ENCODE data around the gene SLC9A8. TPM values are rescaled to one million over a fixed set of nuclear protein-coding genes. Genes with fewer than 3 reads are reported as not detected.
A peak's percentile ranks its signal among the peaks of the same experiment; 100 is the strongest.

SLC9A8 gene
- total RNA-seq, 1 donor from 2014 or later = 3.1 TPM

DNA sequence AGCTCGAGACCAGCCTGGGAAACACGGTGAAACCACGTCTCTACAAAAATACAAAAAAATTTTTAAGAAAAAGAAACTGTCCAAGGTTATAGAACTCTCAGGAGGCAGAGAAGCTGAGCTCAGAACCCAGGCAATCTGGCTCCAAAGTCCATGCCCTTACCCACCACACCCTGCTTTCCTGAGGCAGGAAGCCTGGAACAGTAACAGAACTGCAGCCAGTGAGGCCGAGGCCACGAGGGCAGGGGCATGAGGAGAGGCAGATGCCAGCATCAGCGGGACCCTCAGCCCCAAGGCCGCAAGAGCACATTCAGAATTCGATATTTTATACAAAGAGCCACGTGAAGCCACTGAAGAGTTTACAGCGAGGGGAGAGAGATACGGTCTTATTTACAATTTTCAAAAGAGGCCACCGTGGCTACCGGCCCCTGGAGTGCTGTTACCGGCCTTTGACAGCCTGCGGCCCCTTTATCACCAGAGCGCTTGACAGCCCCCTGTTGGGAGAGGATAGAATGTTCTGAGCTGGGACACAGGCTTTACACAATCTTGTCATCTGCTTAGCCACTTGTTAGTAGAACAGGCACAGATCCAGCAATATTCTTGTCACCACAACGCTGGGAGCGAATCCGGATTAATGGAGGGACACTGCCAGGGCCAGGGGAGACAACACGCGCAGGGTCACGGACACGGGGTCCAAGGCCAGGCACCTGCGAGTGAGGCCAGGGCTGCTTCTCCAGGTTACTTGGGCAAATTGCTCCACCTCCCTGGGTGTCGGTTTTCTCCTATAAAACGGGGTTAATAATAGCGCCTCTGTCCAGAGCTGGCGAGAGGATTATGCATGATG, 97.1 kb downstream of the SLC9A8 start:
- Histone ChIP-seq H3K27ac (ENCODE audit: low read depth, low read length) (peak overlapping the region; percentile 86), H3K9me3 (ENCODE audit: control insufficient read depth in 3 of 3, low read length in 3 of 3) (no peaks in the 10 kb centered on the region), H3K9ac (ENCODE audit: low read depth in 1 of 3, low read length in 3 of 3) (peak overlapping the region; percentile 67 to 93 (median 89)), H3K36me3 (ENCODE audit: control insufficient read depth in 3 of 3, insufficient read depth in 3 of 3, low read length in 3 of 3) (peaks cover 26 to 33% (median 27%) of the 10 kb centered on the region in 3 donors), H3K4me3 (ENCODE audit: low read length in 3 of 3) (peak overlapping the region; percentile 67 to 84 (median 72)), H3K4me1 (ENCODE audit: control insufficient read depth in 3 of 3, insufficient read depth in 3 of 3, low read length in 3 of 3) (peaks cover 45 to 57% (median 52%) of the 10 kb centered on the region in 3 donors), H3K27me3 (ENCODE audit: control insufficient read depth in 3 of 3, insufficient read depth in 3 of 3, low read length in 3 of 3) (no peaks in the 10 kb centered on the region)

DNA sequence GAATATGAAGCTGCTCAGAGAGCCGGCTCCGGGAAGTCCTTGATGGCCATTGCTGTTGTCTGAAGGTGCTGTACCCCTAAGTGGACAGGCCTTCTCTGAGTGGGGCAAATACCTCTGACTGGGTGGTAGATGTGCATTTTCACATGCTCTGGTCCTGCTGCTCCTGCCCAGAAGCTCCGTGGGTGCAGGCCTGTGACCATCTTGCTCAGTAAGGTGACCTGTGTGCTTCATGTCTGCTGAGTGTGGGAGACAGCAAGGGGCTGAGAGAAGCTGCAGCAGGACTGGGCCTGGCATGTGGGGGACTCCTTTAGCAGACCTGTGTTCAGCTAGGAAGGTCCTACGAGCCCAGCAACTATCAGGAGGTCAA, 97.7 kb downstream of the SLC9A8 start:
- no peaks in the 10 kb centered on the region for H3K9me3 ChIP-seq (ENCODE audit: control insufficient read depth in 3 of 3, low read length in 3 of 3)
- H3K4me1 ChIP-seq (ENCODE audit: control insufficient read depth in 3 of 3, insufficient read depth in 3 of 3, low read length in 3 of 3) = peaks cover 48 to 60% (median 54%) of the 10 kb centered on the region in 3 donors
- no peaks in the 10 kb centered on the region for H3K27me3 ChIP-seq (ENCODE audit: control insufficient read depth in 3 of 3, insufficient read depth in 3 of 3, low read length in 3 of 3)
- peaks cover 22 to 28% (median 23%) of the 10 kb centered on the region in 3 donors for H3K36me3 ChIP-seq (ENCODE audit: control insufficient read depth in 3 of 3, insufficient read depth in 3 of 3, low read length in 3 of 3)
- peak overlapping the region; percentile 67 to 84 (median 72) for H3K4me3 ChIP-seq (ENCODE audit: low read length in 3 of 3)
- H3K27ac ChIP-seq (ENCODE audit: low read depth, low read length) = peak overlapping the region; percentile 86
- H3K9ac ChIP-seq (ENCODE audit: low read depth in 1 of 3, low read length in 3 of 3) = peak overlapping the region; percentile 67 to 93 (median 89)

DNA sequence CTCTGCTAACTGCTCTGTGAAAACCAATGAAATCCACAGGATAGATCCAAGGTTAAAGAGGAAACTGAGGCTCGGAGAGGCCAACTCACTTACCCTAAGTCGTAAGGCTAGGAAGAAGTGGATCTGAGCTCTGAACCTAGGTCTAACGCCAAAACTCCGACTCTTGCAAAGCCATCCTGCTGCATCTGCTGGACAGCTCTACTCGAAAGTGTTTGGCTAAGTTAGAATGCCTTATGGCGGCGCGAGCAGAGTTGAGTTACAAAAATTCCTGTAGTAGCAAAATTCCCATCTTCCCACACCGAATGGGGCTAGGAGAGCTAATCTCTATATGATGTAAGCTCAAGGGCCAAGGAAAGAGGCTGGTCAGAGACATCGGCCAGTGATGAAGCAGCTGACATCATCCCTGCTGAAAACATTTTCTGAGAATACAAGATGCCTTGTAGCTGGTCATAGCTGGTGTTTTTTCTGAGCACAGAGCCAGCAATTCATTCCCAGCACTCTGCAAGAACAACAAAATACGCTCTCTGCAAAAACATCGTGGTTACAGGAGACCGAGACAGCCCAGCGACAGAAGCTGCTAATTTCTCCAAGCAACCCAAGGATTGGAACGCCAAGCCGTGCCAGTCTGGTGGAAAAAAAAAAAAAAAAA, 100.9 kb downstream of the SLC9A8 start:
- H3K4me3 ChIP-seq (ENCODE audit: low read length in 3 of 3) = peak overlapping the region; percentile 99 to 100 (median 100)
- peaks cover 0 to 3% (median 2%) of the 10 kb centered on the region in 3 donors for H3K36me3 ChIP-seq (ENCODE audit: control insufficient read depth in 3 of 3, insufficient read depth in 3 of 3, low read length in 3 of 3)
- peaks cover 50 to 72% (median 61%) of the 10 kb centered on the region in 3 donors for H3K4me1 ChIP-seq (ENCODE audit: control insufficient read depth in 3 of 3, insufficient read depth in 3 of 3, low read length in 3 of 3)
- H3K27me3 ChIP-seq (ENCODE audit: control insufficient read depth in 3 of 3, insufficient read depth in 3 of 3, low read length in 3 of 3) = no peaks in the 10 kb centered on the region
- no peak overlapping the region for H3K27ac ChIP-seq (ENCODE audit: low read depth, low read length)
- H3K9ac ChIP-seq (ENCODE audit: low read depth in 1 of 3, low read length in 3 of 3) = peak overlapping the region in 2 of 3 donors; percentile 13 to 98
- H3K9me3 ChIP-seq (ENCODE audit: control insufficient read depth in 3 of 3, low read length in 3 of 3) = no peaks in the 10 kb centered on the region

DNA sequence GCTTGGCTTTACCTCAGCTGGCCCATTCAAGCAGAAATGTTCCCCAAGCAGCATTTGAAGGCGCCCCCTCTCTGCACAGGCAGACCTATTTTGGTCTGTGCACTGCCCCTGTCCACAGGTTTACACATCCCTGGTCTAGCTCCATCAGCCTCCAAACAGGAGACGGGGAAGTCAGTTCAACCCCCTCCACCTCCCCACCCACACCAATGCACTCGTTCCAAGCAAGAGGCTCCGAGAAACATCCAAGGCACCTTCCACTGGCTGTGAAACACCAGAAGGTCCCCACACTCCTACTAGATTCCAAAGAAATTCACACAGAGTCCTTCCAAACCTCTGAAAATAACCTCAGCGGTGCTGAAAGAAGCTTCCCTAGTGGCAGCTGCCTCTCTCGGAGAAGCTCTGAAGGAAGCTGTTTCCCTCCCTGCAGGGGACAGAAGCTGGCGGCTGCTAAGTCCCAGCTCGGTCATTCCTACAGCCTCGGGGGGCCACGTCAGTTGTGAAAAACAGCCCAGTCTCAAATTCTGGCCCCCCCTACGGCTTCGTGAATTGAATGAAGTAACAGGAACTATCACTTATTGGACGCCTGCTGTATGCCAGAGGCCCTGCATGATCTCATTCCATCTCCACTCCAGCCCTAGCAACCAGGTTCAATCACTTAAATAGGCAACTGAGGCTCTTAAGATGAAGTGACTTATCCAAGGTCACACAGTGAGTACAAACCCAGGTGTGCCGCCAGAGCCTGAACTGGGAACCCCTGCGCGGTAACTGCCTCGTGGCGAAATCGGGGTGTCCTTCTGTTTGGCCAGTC, 101.9 kb downstream of the SLC9A8 start:
- peak overlapping the region; percentile 100 for H3K27ac ChIP-seq (ENCODE audit: low read depth, low read length)
- H3K4me1 ChIP-seq (ENCODE audit: control insufficient read depth in 3 of 3, insufficient read depth in 3 of 3, low read length in 3 of 3) = peaks cover 45 to 62% (median 52%) of the 10 kb centered on the region in 3 donors
- H3K27me3 ChIP-seq (ENCODE audit: control insufficient read depth in 3 of 3, insufficient read depth in 3 of 3, low read length in 3 of 3) = no peaks in the 10 kb centered on the region

DNA sequence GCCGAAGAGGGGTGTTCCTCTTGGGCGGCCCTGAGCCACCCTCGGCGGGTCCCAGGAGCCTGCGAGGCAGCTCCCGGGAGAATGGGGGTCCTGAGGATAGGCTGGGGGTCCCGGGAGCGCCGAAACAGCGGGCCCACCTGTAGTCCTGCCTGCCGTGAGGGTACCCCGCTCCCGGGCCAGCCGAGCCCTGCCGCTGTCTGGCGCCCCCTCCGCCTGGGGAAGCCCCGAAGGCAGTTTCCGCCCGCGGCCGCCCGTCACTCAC, 102.4 kb downstream of the SLC9A8 start:
- Histone ChIP-seq H3K9ac (ENCODE audit: low read depth in 1 of 3, low read length in 3 of 3) (peak overlapping the region; percentile 85 to 98 (median 98)), H3K9me3 (ENCODE audit: control insufficient read depth in 3 of 3, low read length in 3 of 3) (no peaks in the 10 kb centered on the region), H3K27ac (ENCODE audit: low read depth, low read length) (peak overlapping the region; percentile 100), H3K27me3 (ENCODE audit: control insufficient read depth in 3 of 3, insufficient read depth in 3 of 3, low read length in 3 of 3) (no peaks in the 10 kb centered on the region), H3K4me3 (ENCODE audit: low read length in 3 of 3) (peak overlapping the region; percentile 99 to 100 (median 100)), H3K36me3 (ENCODE audit: control insufficient read depth in 3 of 3, insufficient read depth in 3 of 3, low read length in 3 of 3) (peaks cover 0 to 2% (median 0%) of the 10 kb centered on the region in 3 donors), H3K4me1 (ENCODE audit: control insufficient read depth in 3 of 3, insufficient read depth in 3 of 3, low read length in 3 of 3) (peaks cover 41 to 58% (median 47%) of the 10 kb centered on the region in 3 donors)

More for the DNA sequence above, 101.9 kb downstream of the SLC9A8 start:
- H3K9ac ChIP-seq (ENCODE audit: low read depth in 1 of 3, low read length in 3 of 3) = peak overlapping the region; percentile 85 to 98 (median 98)
- H3K36me3 ChIP-seq (ENCODE audit: control insufficient read depth in 3 of 3, insufficient read depth in 3 of 3, low read length in 3 of 3) = peaks cover 0 to 2% (median 0%) of the 10 kb centered on the region in 3 donors
- H3K4me3 ChIP-seq (ENCODE audit: low read length in 3 of 3) = peak overlapping the region; percentile 99 to 100 (median 100)
- no peaks in the 10 kb centered on the region for H3K9me3 ChIP-seq (ENCODE audit: control insufficient read depth in 3 of 3, low read length in 3 of 3)

DNA sequence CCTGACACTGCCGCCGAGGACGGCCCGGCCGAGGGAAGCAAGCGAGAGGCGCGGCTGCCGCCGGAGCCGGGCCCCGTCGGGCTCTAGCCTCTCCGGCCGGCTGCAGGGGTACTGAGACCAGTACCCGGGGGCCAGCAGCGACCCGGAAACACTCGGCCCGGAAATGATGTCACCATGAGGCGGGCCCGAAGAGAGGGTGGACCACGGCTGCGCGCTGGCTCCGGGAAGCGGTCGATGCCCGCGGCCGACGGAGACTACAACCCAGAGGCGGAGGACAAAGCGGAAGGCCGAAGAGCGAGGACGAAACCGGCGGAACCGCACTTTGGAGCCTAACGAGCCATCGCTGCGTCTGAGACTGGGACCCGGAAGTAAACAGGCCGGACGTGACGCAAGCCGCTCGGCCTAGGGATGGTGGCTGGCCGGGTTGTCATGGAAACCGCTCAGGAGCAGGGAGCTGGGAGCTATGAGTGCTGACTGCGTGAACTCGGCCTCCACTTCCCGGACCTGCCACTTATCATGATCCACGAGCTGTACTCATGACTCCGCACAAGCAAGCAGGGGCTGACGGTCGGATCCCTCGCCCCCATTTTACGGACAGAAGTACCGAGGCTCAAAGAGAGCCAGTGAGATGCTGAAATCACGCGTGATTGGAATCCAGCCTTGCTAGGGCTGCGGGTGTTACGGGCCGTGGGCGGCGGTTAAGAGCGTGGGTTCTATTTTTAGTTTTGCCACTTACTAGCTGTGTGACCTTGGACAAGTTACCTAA, 102.9 kb downstream of the SLC9A8 start, which contains the start of gene SPATA2:
Gene SPATA2 (minus strand): TSS at position 150 of the 766 bp plus-strand sequence. CDS start 7,039 bp downstream, outside the sequence.
- H3K4me3 ChIP-seq (ENCODE audit: low read length in 3 of 3) = peak within 1 kb of the TSS; percentile 99 to 100 (median 100)
- H3K4me1 ChIP-seq (ENCODE audit: control insufficient read depth in 3 of 3, insufficient read depth in 3 of 3, low read length in 3 of 3) = peaks cover 35 to 53% (median 42%) of the 10 kb centered on the region in 3 donors
- peak within 1 kb of the TSS; percentile 85 to 98 (median 98) for H3K9ac ChIP-seq (ENCODE audit: low read depth in 1 of 3, low read length in 3 of 3)
- H3K9me3 ChIP-seq (ENCODE audit: control insufficient read depth in 3 of 3, low read length in 3 of 3) = no peaks in the 10 kb centered on the region
- peak within 1 kb of the TSS; percentile 100 for H3K27ac ChIP-seq (ENCODE audit: low read depth, low read length)
- H3K27me3 ChIP-seq (ENCODE audit: control insufficient read depth in 3 of 3, insufficient read depth in 3 of 3, low read length in 3 of 3) = no peaks in the 10 kb centered on the region
- no peaks in the 10 kb centered on the region for H3K36me3 ChIP-seq (ENCODE audit: control insufficient read depth in 3 of 3, insufficient read depth in 3 of 3, low read length in 3 of 3)

DNA sequence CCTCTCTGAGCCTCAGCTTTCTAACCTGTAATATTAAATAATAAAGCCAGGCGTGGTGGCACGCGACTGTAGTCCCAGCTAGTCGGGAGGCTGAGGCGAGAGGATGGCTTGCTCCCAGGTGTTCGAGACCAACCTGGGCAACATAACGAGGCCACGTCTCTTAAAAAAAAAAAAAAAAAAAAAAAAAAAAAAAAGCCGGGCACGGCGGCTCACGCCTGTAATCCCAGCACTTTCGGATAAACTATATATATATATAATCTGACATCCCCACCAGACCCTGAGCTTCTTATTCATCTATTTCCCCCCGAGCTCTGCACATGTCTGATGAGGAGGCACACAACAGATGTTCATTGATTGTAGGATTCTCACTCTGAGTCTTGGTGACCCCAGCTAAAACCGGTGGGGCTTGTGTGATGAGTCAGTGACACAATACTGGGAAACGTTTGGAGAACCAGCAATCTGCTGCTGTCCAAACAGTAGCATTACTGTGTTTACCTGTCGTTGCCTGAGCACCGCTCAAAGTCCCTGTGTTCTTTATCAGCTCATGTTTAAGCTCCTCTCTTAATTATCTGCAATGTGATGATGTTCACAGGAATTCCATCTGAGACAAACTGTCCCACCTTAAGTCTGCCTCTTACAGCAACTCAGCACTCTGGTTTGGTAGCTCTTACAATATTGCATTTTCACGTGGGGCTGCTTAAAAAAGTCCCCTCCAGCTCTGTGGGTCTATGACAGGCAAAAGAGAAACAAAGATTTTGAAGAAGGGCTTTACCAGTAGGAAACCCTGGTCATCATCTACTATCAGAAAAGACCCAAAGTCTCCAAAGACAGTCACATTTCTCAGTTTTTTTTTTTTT, 103.7 kb downstream of the SLC9A8 start:
- Histone ChIP-seq H3K36me3 (ENCODE audit: control insufficient read depth in 3 of 3, insufficient read depth in 3 of 3, low read length in 3 of 3) (no peaks in the 10 kb centered on the region), H3K27ac (ENCODE audit: low read depth, low read length) (peak overlapping the region; percentile 100), H3K9ac (ENCODE audit: low read depth in 1 of 3, low read length in 3 of 3) (peak overlapping the region; percentile 85 to 98 (median 98)), H3K4me1 (ENCODE audit: control insufficient read depth in 3 of 3, insufficient read depth in 3 of 3, low read length in 3 of 3) (peaks cover 29 to 45% (median 34%) of the 10 kb centered on the region in 3 donors), H3K9me3 (ENCODE audit: control insufficient read depth in 3 of 3, low read length in 3 of 3) (no peaks in the 10 kb centered on the region), H3K27me3 (ENCODE audit: control insufficient read depth in 3 of 3, insufficient read depth in 3 of 3, low read length in 3 of 3) (no peaks in the 10 kb centered on the region), H3K4me3 (ENCODE audit: low read length in 3 of 3) (peak overlapping the region; percentile 99 to 100 (median 100))

DNA sequence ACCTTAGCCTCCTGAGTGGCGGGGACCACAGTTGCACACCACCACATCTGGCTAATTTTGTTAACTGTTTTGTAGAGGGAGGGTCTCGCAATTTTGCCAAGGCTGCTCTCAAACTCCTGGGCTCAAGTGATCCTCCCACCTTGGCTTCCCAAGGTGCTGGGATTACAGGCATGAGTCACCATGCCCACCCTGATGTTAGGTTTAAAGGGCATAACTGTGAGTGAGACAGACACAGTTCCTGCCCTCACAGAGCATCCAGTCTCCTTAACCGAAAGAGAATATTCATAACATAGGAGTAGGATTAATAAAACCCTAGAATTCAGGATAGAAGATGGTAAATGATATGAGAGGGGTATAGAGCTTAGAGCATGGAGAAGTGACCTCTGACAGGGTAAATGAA, 105.8 kb downstream of the SLC9A8 start:
- H3K4me1 ChIP-seq (ENCODE audit: control insufficient read depth in 3 of 3, insufficient read depth in 3 of 3, low read length in 3 of 3) = peaks cover 18 to 28% (median 23%) of the 10 kb centered on the region in 3 donors
- H3K27me3 ChIP-seq (ENCODE audit: control insufficient read depth in 3 of 3, insufficient read depth in 3 of 3, low read length in 3 of 3) = no peaks in the 10 kb centered on the region
- no peaks in the 10 kb centered on the region for H3K36me3 ChIP-seq (ENCODE audit: control insufficient read depth in 3 of 3, insufficient read depth in 3 of 3, low read length in 3 of 3)
- H3K9me3 ChIP-seq (ENCODE audit: control insufficient read depth in 3 of 3, low read length in 3 of 3) = no peaks in the 10 kb centered on the region
- H3K27ac ChIP-seq (ENCODE audit: low read depth, low read length) = no peak overlapping the region
- no peak overlapping the region for H3K9ac ChIP-seq (ENCODE audit: low read depth in 1 of 3, low read length in 3 of 3)
- no peak overlapping the region for H3K4me3 ChIP-seq (ENCODE audit: low read length in 3 of 3)
